Thyroid gland (tissue), 4 donors: ENCODE data around the gene HIVEP1.

ENCODE experiments used
- POLR2A ChIP-seq, 2 donors: fragments of 450-650 bp; IDR thresholded peaks; one replicate each; pipeline ENCODE4 v1.6.1; 2017; ENCODE audit warnings: antibody characterized with exemption in 2 of 2, mild to moderate bottlenecking in 2 of 2, moderate library complexity in 1 of 2
- TF ChIP-seq, protein P1 (sequence below), 6 experiments: fragments of 200-600 bp in 3 of 6; fragments of 450-650 bp in 3 of 6; sonication (generic) in 3 of 6; IDR thresholded peaks; one replicate each; pipeline ENCODE4 v1.5.1; 2016 to 2019; ENCODE audit warnings: antibody characterized with exemption in 6 of 6, mild to moderate bottlenecking in 2 of 6, inconsistent platforms in 1 of 6, moderate library complexity in 1 of 6

DNA sequence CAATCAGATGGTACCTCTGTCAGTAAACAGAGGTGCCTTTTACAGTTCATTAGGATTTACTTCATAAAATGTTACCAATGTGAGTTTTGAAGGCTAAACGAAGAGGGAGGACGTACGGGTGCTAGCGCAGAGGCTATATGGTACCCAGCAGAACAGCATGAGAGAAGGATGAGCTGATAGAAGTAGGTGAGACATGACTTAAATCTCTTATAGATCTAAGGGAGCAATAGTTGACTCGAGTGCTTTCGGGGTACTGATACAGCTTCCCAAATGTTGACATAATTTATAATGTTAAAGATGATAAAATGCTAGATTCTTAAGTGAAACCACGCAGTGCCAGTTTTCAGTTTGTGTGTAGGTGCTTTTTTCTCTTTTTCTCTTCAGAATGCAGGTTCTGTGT is 72.6 kb downstream of the HIVEP1 start:
- TF ChIP-seq, protein P1, sequence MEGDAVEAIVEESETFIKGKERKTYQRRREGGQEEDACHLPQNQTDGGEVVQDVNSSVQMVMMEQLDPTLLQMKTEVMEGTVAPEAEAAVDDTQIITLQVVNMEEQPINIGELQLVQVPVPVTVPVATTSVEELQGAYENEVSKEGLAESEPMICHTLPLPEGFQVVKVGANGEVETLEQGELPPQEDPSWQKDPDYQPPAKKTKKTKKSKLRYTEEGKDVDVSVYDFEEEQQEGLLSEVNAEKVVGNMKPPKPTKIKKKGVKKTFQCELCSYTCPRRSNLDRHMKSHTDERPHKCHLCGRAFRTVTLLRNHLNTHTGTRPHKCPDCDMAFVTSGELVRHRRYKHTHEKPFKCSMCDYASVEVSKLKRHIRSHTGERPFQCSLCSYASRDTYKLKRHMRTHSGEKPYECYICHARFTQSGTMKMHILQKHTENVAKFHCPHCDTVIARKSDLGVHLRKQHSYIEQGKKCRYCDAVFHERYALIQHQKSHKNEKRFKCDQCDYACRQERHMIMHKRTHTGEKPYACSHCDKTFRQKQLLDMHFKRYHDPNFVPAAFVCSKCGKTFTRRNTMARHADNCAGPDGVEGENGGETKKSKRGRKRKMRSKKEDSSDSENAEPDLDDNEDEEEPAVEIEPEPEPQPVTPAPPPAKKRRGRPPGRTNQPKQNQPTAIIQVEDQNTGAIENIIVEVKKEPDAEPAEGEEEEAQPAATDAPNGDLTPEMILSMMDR (IDR thresholded peaks at IDR 0.05) = no peak
- no peak for TF ChIP-seq POLR2A (IDR thresholded peaks at IDR 0.05)
